ENCODE results near the gene EVC.

The EVC gene

DNA sequence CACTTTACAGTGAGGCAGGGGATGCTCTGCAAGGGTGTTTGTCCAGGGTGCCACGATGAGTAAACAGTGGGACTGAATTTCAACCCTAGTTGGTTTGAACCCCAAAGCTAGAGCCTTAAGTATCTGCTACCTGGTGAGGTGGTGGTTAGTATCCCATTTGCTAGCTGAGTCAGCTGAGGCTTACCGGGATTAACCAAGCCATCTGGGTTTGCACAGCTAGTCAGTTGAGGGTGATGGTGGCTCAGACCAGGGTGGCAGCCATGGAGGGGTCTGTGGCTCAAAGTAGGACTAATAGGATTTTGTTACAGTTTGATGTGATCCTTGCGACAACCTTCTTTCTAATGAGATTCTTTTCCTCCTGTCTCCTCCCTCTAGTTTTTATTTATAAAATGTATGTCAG lies 1.9 kb downstream of the EVC start:
- TF ChIP-seq, protein P1, sequence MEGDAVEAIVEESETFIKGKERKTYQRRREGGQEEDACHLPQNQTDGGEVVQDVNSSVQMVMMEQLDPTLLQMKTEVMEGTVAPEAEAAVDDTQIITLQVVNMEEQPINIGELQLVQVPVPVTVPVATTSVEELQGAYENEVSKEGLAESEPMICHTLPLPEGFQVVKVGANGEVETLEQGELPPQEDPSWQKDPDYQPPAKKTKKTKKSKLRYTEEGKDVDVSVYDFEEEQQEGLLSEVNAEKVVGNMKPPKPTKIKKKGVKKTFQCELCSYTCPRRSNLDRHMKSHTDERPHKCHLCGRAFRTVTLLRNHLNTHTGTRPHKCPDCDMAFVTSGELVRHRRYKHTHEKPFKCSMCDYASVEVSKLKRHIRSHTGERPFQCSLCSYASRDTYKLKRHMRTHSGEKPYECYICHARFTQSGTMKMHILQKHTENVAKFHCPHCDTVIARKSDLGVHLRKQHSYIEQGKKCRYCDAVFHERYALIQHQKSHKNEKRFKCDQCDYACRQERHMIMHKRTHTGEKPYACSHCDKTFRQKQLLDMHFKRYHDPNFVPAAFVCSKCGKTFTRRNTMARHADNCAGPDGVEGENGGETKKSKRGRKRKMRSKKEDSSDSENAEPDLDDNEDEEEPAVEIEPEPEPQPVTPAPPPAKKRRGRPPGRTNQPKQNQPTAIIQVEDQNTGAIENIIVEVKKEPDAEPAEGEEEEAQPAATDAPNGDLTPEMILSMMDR (IDR thresholded peaks at IDR 0.05; ENCODE audit: extremely low read depth, missing control alignments): no peak
- no peak for DNase-seq (ENCODE audit: low spot score)

DNA sequence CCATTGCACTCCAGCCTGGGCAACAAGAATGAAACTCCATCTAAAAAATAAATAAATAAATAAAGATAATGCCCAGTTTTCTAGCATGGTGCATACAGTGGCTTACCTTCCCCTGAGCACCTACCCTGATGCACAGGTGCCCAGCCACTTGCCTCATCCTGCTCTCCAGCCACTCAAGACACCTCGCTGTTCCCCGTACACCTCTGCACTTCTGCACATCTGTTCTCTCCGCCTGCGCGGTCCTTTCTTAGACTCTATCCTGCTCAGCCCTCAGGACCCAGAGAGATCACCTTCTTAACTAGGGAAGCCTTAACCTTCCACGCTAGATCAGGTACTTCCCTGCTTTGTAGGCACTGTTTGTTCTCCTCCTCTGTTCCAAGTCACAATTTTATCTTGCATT lies 2.9 kb downstream of the EVC start:
- DNase-seq (ENCODE audit: low spot score): no peak
- TF ChIP-seq, protein P1 (IDR thresholded peaks at IDR 0.05; ENCODE audit: extremely low read depth, missing control alignments): no peak

DNA sequence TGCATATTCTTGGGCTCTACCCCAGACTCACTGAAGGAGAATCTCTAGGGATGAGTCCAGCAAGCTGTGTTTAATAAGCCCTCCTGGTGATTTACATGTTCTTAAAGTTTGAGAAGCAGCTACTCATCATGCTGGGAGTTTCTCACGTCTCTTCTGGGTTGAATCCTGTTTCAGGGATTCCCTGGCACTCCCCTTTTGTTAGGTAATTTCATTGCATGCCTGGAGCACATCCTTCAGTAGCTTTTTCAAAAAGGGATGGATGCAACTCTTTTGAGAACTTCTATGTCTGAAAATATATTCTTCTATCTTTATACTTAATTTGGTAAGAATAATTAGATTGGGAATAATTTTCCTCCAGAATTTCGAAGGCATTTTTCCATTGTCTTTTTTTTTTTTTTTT lies 4.4 kb downstream of the EVC start:
- TF ChIP-seq, protein P1 (IDR thresholded peaks at IDR 0.05; ENCODE audit: extremely low read depth, missing control alignments): no peak
- no peak for DNase-seq (ENCODE audit: low spot score)

DNA sequence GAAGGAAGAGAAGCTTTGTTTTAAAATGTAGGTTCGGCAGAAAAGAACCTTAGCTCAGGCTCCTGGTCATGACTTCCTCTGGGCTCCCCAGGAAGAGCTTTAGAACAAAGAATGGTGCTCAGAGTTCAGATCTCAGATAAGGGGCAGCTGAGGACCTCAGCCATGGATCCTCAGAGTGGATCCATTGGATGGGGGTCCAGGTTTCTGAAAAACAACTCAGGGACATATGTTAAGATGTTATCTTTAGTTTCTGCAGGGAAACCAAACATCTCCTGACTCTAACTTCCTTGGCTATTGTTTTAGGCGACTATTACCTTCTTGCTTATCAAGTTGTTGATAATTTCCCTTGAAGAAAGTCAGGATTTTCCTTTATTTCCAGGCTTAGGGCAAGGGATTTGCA lies 5.4 kb downstream of the EVC start:
- DNase-seq (ENCODE audit: low spot score): no peak
- TF ChIP-seq, protein P1 (IDR thresholded peaks at IDR 0.05; ENCODE audit: extremely low read depth, missing control alignments): no peak

DNA sequence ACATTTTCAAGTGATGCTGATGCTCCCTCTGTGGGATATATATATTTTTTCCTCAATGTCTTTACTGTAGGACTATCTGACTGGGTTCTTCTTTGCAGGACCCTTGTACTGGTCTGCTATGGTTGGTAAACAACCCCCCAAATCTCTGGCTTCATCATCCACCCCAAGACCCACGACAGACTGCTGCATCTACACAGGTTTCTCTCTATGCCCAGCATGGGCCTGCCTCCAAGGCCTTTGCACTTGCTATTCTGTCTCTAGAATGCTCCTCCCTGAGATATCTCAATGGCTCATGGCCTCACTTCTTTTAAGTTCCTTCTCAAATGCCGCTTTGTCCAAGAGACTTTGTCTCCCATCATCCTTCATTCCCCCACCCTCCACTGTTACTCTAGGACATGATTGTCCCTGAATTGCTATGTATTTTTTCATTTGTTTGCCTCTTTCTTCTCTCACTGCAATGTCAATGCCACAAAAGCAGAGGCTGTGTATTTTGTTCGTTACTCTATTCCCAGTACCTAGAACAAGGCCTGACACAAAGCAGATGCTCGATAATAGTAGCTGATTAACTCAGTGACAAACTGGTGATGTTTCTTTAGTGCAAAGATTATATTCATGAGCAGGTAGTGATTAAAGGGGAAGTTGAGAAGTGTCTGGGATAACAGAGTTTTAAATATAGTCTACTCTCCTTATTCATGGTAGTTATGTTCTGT lies 6.6 kb downstream of the EVC start:
- DNase-seq (ENCODE audit: low spot score): no peak
- TF ChIP-seq, protein P1 (IDR thresholded peaks at IDR 0.05; ENCODE audit: extremely low read depth, missing control alignments): no peak

DNA sequence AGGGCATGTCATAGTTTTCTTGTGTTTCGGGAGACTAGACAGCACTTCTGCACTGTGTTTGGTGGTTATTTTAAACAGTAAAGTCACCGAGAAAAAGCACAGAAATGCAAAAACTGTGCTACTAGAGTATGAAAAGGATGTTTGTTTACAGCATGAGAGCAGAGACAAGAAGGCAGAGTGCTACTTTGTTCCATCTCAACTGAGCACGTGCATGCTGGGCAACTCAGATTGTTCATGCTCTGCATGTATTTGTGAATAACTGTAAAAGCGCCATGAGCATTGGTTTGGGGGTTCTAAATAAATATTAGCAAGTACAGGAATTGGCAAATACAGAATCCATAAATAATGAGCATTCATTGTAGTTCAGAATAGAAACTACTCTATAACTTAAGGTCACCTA lies 7.4 kb downstream of the EVC start:
- DNase-seq (ENCODE audit: low spot score): no peak
- TF ChIP-seq, protein P1 (IDR thresholded peaks at IDR 0.05; ENCODE audit: extremely low read depth, missing control alignments): no peak

DNA sequence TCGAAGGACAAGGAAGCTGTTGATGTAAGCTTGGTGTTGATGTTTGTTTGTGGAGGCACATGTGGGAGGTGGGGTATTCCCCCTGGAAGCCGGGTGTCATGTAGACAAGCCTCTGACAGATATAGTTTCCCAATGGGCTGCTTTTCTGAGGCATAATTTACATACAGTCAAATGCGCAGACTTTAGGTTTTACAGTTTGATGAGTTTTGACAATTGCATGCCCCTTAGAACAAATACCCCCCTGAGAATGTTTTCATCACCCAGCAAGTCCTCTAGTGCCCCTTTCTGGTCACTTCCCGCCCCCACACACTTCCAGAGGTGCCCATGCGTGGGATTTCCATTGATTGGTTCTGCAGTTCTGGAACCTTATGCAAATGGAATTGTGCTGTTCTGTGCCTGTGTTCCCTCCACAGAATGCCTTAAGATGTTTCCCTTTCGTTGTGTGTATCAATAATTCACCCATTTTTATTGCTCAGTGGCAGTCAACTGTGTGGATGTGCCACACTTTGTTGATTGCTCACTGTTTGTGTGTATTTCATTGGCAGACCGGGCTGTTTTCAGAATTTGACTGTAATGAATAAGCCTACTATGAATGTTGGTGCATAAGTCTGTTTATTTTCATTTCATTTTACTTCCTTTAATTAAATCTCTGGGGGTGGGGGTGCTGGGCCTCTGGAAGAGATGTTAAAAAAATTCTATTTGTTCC lies 8.5 kb downstream of the EVC start:
- no peak for DNase-seq (ENCODE audit: low spot score)
- TF ChIP-seq, protein P1 (IDR thresholded peaks at IDR 0.05; ENCODE audit: extremely low read depth, missing control alignments): no peak

All from GM20000 (cell line).